Fibroblast of skin of abdomen (primary cell): Measurements from ENCODE around the gene C1QC.

ENCODE experiments used
- DNase-seq: peaks from one replicate; pipeline ENCODE4 v3.0.0-alpha.2; 2013

Gene C1QC

GRCh38 chr1:22681556-22682276, 38.3 kb downstream of the C1QC start:
- DNase-seq: no peak

- no peak for DNase-seq
These were observed 40.1 kb downstream of the C1QC start for GRCh38 chr1:22683547-22683946.

- DNase-seq: peak; percentile 16
These were observed 42.2 kb downstream of the C1QC start for GRCh38 chr1:22685591-22686059.

GRCh38 chr1:22687191-22687590, 43.8 kb downstream of the C1QC start:
- no peak for DNase-seq

GRCh38 chr1:22688466-22688865, 45.0 kb downstream of the C1QC start:
- DNase-seq: no peak

- DNase-seq: peak; percentile 77
These were observed 46.1 kb downstream of the C1QC start for GRCh38 chr1:22689505-22689904.

- no peak for DNase-seq
These were observed 47.8 kb downstream of the C1QC start for GRCh38 chr1:22691031-22691753.

- no peak for DNase-seq
These were observed 50.7 kb downstream of the C1QC start for GRCh38 chr1:22694172-22694571.

- DNase-seq: no peak
These were observed 53.2 kb downstream of the C1QC start for GRCh38 chr1:22696610-22697009.
